H9 (cell line): ENCODE results near the gene ATF4. TPM values are rescaled to one million over a fixed set of nuclear protein-coding genes. Genes with fewer than 3 reads are reported as not detected.

Experiments used
- DNase-seq: peaks from one replicate; pipeline ENCODE4 v3.0.0-alpha.2; 2017
- H2AFZ ChIP-seq: one replicate; pipeline ENCODE4 v1.6.1; 2013; ENCODE audit warnings: mild to moderate bottlenecking, low read length, control low read depth, moderate library complexity
- H2AK5ac ChIP-seq: 2 replicates; pipeline ENCODE4 v1.6.1; 2013; ENCODE audit warnings: low read length, control low read depth, mixed read lengths; ENCODE audit not compliant: insufficient read length
- H2BK120ac ChIP-seq: one replicate; pipeline ENCODE4 v1.6.1; 2013; ENCODE audit warnings: low read depth, mild to moderate bottlenecking, low read length, control low read depth, inconsistent platforms; ENCODE audit not compliant: poor library complexity, severe bottlenecking
- H2BK12ac ChIP-seq: 2 replicates; pipeline ENCODE4 v1.6.1; 2013; ENCODE audit warnings: low read length, control low read depth, mixed read lengths, low read depth; ENCODE audit not compliant: insufficient read length
- H2BK15ac ChIP-seq: 2 replicates; pipeline ENCODE4 v1.6.1; 2013; ENCODE audit warnings: low read depth, low read length, control low read depth
- H2BK20ac ChIP-seq: one replicate; pipeline ENCODE4 v1.6.1; 2013; ENCODE audit warnings: low read depth, mild to moderate bottlenecking, low read length, control low read depth, inconsistent platforms; ENCODE audit not compliant: poor library complexity, severe bottlenecking
- H2BK5ac ChIP-seq: 2 replicates; pipeline ENCODE4 v1.6.1; 2013; ENCODE audit warnings: low read length, control low read depth, mixed read lengths; ENCODE audit not compliant: insufficient read length
- H3K14ac ChIP-seq: 2 replicates; pipeline ENCODE4 v1.6.1; 2013; ENCODE audit warnings: low read length, control low read depth; ENCODE audit not compliant: insufficient read depth
- H3K18ac ChIP-seq: 2 replicates; pipeline ENCODE4 v1.6.1; 2013; ENCODE audit warnings: low read depth, mild to moderate bottlenecking, mixed read lengths, low read length, control low read depth; ENCODE audit not compliant: insufficient read length
- H3K23ac ChIP-seq: 2 replicates; pipeline ENCODE4 v1.6.1; 2013; ENCODE audit warnings: low read length, control low read depth, mixed read lengths, low read depth; ENCODE audit not compliant: insufficient read length
- H3K23me2 ChIP-seq: 2 replicates; pipeline ENCODE4 v1.6.1; 2013; ENCODE audit warnings: low read depth, mild to moderate bottlenecking, mixed read lengths, low read length, control low read depth; ENCODE audit not compliant: insufficient read length, poor library complexity, severe bottlenecking
- H3K27ac ChIP-seq: 2 replicates; pipeline ENCODE4 v1.5.1; 2013; ENCODE audit warnings: low read length, control low read depth, mixed read lengths, low read depth; ENCODE audit not compliant: insufficient read length
- H3K27me3 ChIP-seq: 2 replicates; pipeline ENCODE4 v1.6.1; 2013; ENCODE audit warnings: low read length, control low read depth, inconsistent platforms; ENCODE audit not compliant: insufficient read depth
- H3K4ac ChIP-seq: 2 replicates; pipeline ENCODE4 v1.6.1; 2013; ENCODE audit warnings: low read depth, mild to moderate bottlenecking, control low read depth, inconsistent platforms, low read length, moderate library complexity
- H3K4me1 ChIP-seq: 2 replicates; pipeline ENCODE4 v1.6.1; 2013; ENCODE audit warnings: low read length, control low read depth, inconsistent platforms; ENCODE audit not compliant: insufficient read depth
- H3K4me2 ChIP-seq: 2 replicates; pipeline ENCODE4 v1.6.1; 2013; ENCODE audit warnings: low read length, control low read depth, mixed read lengths; ENCODE audit not compliant: insufficient read length, insufficient read depth
- H3K56ac ChIP-seq: 2 replicates; pipeline ENCODE4 v1.6.1; 2013; ENCODE audit warnings: low read depth, mild to moderate bottlenecking, mixed read lengths, low read length, control low read depth; ENCODE audit not compliant: insufficient read length
- H3K79me1 ChIP-seq: 2 replicates; pipeline ENCODE4 v1.6.1; 2013; ENCODE audit warnings: low read depth, mild to moderate bottlenecking, moderate library complexity, low read length, control low read depth, inconsistent platforms; ENCODE audit not compliant: insufficient read depth, poor library complexity, severe bottlenecking
- H3K79me2 ChIP-seq: 2 replicates; pipeline ENCODE4 v1.6.1; 2013; ENCODE audit warnings: low read length, control low read depth, inconsistent platforms; ENCODE audit not compliant: insufficient read depth
- H3K9ac ChIP-seq: 2 replicates; pipeline ENCODE4 v1.6.1; 2013; ENCODE audit warnings: low read length, control low read depth, mixed read lengths; ENCODE audit not compliant: insufficient read length; ENCODE audit errors: extremely low read depth
- H3K9me3 ChIP-seq: one replicate; pipeline ENCODE4 v1.6.1; 2013; ENCODE audit warnings: low read depth, low read length, inconsistent platforms; ENCODE audit not compliant: control insufficient read depth
- H3T11ph ChIP-seq: one replicate; pipeline ENCODE4 v1.6.1; 2013; ENCODE audit warnings: mild to moderate bottlenecking, low read length, control low read depth, inconsistent platforms
- H4K20me1 ChIP-seq: one replicate; pipeline ENCODE4 v1.6.1; 2013; ENCODE audit not compliant: control insufficient read depth, insufficient read length, insufficient read depth
- H4K5ac ChIP-seq: 2 replicates; pipeline ENCODE4 v1.6.1; 2013; ENCODE audit warnings: low read depth, mild to moderate bottlenecking, mixed read lengths, low read length, control low read depth; ENCODE audit not compliant: insufficient read length
- H4K8ac ChIP-seq: replicated peaks from 2 replicates; pipeline ENCODE4 v1.6.1; 2013; ENCODE audit warnings: low read length, control low read depth, mixed read lengths, low read depth; ENCODE audit not compliant: insufficient read length
- H4K91ac ChIP-seq: 2 replicates; pipeline ENCODE4 v1.6.1; 2013; ENCODE audit warnings: low read depth, mild to moderate bottlenecking, moderate library complexity, mixed read lengths, low read length, control low read depth; ENCODE audit not compliant: insufficient read length
- H3K27ac Mint-ChIP-seq, 3 experiments: 2 replicates in 2 of 3; 3 replicates in 1 of 3; pipeline ENCODE4 v1.8.0; 2020 to 2021; ENCODE audit warnings: mixed read lengths in 3 of 3, mild to moderate bottlenecking in 1 of 3, moderate library complexity in 1 of 3
- H3K27me3 Mint-ChIP-seq: 2 replicates; pipeline ENCODE4 v1.8.0; 2021; ENCODE audit warnings: low read depth, mild to moderate bottlenecking, moderate library complexity, mixed read lengths
- H3K36me3 Mint-ChIP-seq, 3 experiments: 2 replicates in 2 of 3; 3 replicates in 1 of 3; pipeline ENCODE4 v1.8.0; 2020 to 2021; ENCODE audit warnings: low read depth in 3 of 3, mixed read lengths in 3 of 3; ENCODE audit not compliant: insufficient read depth in 1 of 3
- H3K4me1 Mint-ChIP-seq, 2 experiments: 2 replicates each; pipeline ENCODE4 v1.8.0; 2020; ENCODE audit warnings: mixed read lengths in 2 of 2
- H3K4me3 Mint-ChIP-seq, 2 experiments: 2 replicates in 1 of 2; 3 replicates in 1 of 2; pipeline ENCODE4 v1.8.0; 2020 to 2021; ENCODE audit warnings: mild to moderate bottlenecking in 2 of 2, mixed read lengths in 2 of 2, moderate library complexity in 1 of 2
- H3K9me3 Mint-ChIP-seq, 2 experiments: 2 replicates in 1 of 2; 3 replicates in 1 of 2; pipeline ENCODE4 v1.8.0; 2020; ENCODE audit warnings: mild to moderate bottlenecking in 2 of 2, mixed read lengths in 2 of 2, moderate library complexity in 1 of 2
- CTCF ChIP-seq: fragments of 200-600 bp; sonication (generic); conservative IDR thresholded peaks from 3 replicates; pipeline ENCODE4 v1.8.0; 2021; ENCODE audit warnings: antibody characterized with exemption, mild to moderate bottlenecking
- WGBS: extraction: QIAGEN DNeasy Blood & Tissue Kit; methylation state at CpG from one replicate; pipeline ENCODE4 v1.1.7; 2013; ENCODE audit warnings: missing lambda C conversion rate, low lambda C conversion rate, mixed read lengths; ENCODE audit not compliant: insufficient read length; ENCODE audit errors: extremely low coverage; 5-methylcytosine and 5-hydroxymethylcytosine counted together
- total RNA-seq: library from RNA; stranded (reverse); gene quantifications from 2 replicates; pipeline ENCODE4 v1.2.1, GENCODE V29; 2021

ATF4 gene
- total RNA-seq, 1 experiment from 2014 or later: 455 TPM

- Histone ChIP-seq H2AK5ac (no peak overlapping the region), H3K4me2 (no peak overlapping the region), H3K27me3 (no peaks in the 10 kb centered on the region), H4K91ac (no peak overlapping the region), H2BK20ac (no peak overlapping the region), H3K4ac (no peak overlapping the region), H3K79me2 (no peaks in the 10 kb centered on the region; the same call in 1 of the 2 replicates), H4K8ac (no peak overlapping the region), H2BK120ac (no peak overlapping the region), H4K20me1 (peaks cover 4% of the 10 kb centered on the region), H3K23ac (no peak overlapping the region), H3K56ac (no peak overlapping the region), H2BK12ac (no peak overlapping the region), H3K9ac (no peak overlapping the region), H3K27ac (no peak overlapping the region), H2AFZ (no peak overlapping the region), H3K9me3 (no peaks in the 10 kb centered on the region), H3K18ac (no peak overlapping the region), H4K5ac (no peak overlapping the region), H3K79me1 (no peaks in the 10 kb centered on the region), H2BK15ac (no peak overlapping the region), H3K14ac (no peak overlapping the region), H2BK5ac (no peak overlapping the region), H3K4me1 (peaks cover 3% of the 10 kb centered on the region; the same call in 1 of the 2 replicates), H3K23me2 (peaks cover 2% of the 10 kb centered on the region), H3T11ph (no peak overlapping the region)
- Mint-ChIP-seq H3K9me3 (no peaks in the 10 kb centered on the region; a peak in 1 of 5 replicates), H3K36me3 (peaks cover 25 to 69% (median 63%) of the 10 kb centered on the region in 3 experiments), H3K4me1 (peaks cover 43 to 53% of the 10 kb centered on the region in 2 experiments), H3K4me3 (no peak overlapping the region), H3K27ac (no peak overlapping the region), H3K27me3 (no peaks in the 10 kb centered on the region; the same call in 1 of the 2 replicates)
- DNase-seq: no peak
- TF ChIP-seq CTCF: no peak
- no CpG with 5 or more reads among the region's 4 CpGs for WGBS
Measured at GRCh38 chr22:39526736-39527171, 6.4 kb downstream of the ATF4 start.
